ENCODE measurements around the gene ZNF816. TPM values are rescaled to one million over a fixed set of nuclear protein-coding genes. Genes with fewer than 3 reads are reported as not detected.

Gene ZNF816
- total RNA-seq, 4 donors from 2014 or later = 6.0 to 150 (median 13.9) TPM

GRCh38 chr19:52981329-52981728 lies 18.6 kb upstream of the ZNF816 start:
- no peak overlapping the region for H3K27ac ChIP-seq
- peaks cover 0 to 18% (median 3%) of the 10 kb centered on the region in 4 donors for H3K36me3 ChIP-seq
- no peaks in the 10 kb centered on the region for H3K27me3 ChIP-seq
- intact Hi-C loops (cut with DNase I; ENCODE audit: low total_unique reads) = no loop called here
- no peak for TF ChIP-seq EP300 (IDR thresholded peaks at IDR 0.05; ENCODE audit: low read depth)
- no peak for TF ChIP-seq POLR2AphosphoS5 (IDR thresholded peaks at IDR 0.05)
- TF ChIP-seq CTCF (IDR thresholded peaks at IDR 0.05) = no peak
- TF ChIP-seq POLR2A (IDR thresholded peaks at IDR 0.05) = no peak
- 58 to 68% methylated on average over 3 to 4 of the region's 4 CpGs for WGBS, 2 donors (ENCODE audit: low coverage in 1 of 2)
- no peak overlapping the region for H3K4me3 ChIP-seq
- no peak for DNase-seq
- in situ Hi-C loops (cut with MboI; ENCODE audit: low pct_ligation_motif_present in 1 of 4, low pct_unique_long_range_greater_than_20kb in 1 of 4, low sequenced_read_pairs in 3 of 4) = no loop called here
- H3K9me3 ChIP-seq = peaks cover 0 to 12% of the 10 kb centered on the region in 2 donors
- no peaks in the 10 kb centered on the region for H3K4me1 ChIP-seq

- 86 to 94% methylated on average over 2 of the region's 2 CpGs for WGBS, 2 donors (ENCODE audit: low coverage in 1 of 2)
- peaks cover 0 to 26% (median 2%) of the 10 kb centered on the region in 4 donors for H3K36me3 ChIP-seq
- in situ Hi-C loops (cut with MboI; ENCODE audit: low pct_ligation_motif_present in 1 of 4, low pct_unique_long_range_greater_than_20kb in 1 of 4, low sequenced_read_pairs in 3 of 4) (no loop called here), intact Hi-C loops (cut with DNase I; ENCODE audit: low total_unique reads) (no loop called here)
- no peak overlapping the region for H3K4me3 ChIP-seq
- no peaks in the 10 kb centered on the region for H3K27me3 ChIP-seq
- H3K9me3 ChIP-seq = peaks cover 4 to 11% of the 10 kb centered on the region in 2 donors
- H3K27ac ChIP-seq = no peak overlapping the region
- no peak for DNase-seq
- H3K4me1 ChIP-seq = peaks cover 3 to 7% (median 5%) of the 10 kb centered on the region in 4 donors
- TF ChIP-seq POLR2AphosphoS5 (IDR thresholded peaks at IDR 0.05) = no peak
- TF ChIP-seq CTCF (IDR thresholded peaks at IDR 0.05) = no peak
- no peak for TF ChIP-seq EP300 (IDR thresholded peaks at IDR 0.05; ENCODE audit: low read depth)
- TF ChIP-seq POLR2A (IDR thresholded peaks at IDR 0.05) = no peak
Observed at GRCh38 chr19:52967772-52968171, 5.1 kb upstream of the ZNF816 start.

- peaks cover 20 to 24% of the 10 kb centered on the region in 2 donors for H3K9me3 ChIP-seq
- intact Hi-C loops (cut with DNase I; ENCODE audit: low total_unique reads) (no loop called here), in situ Hi-C loops (cut with MboI; ENCODE audit: low pct_ligation_motif_present in 1 of 4, low pct_unique_long_range_greater_than_20kb in 1 of 4, low sequenced_read_pairs in 3 of 4) (no loop called here)
- peaks cover 0 to 16% (median 0%) of the 10 kb centered on the region in 4 donors for H3K36me3 ChIP-seq
- H3K27me3 ChIP-seq = no peaks in the 10 kb centered on the region
- peak; percentile 17 for DNase-seq
- 6 to 11% methylated on average over 9 to 11 of the region's 12 CpGs for WGBS, 2 donors (ENCODE audit: low coverage in 1 of 2)
- TF ChIP-seq EP300 (IDR thresholded peaks at IDR 0.05; ENCODE audit: low read depth) (no peak), POLR2AphosphoS5 (IDR thresholded peaks at IDR 0.05) (no peak), POLR2A (IDR thresholded peaks at IDR 0.05) (no peak), CTCF (IDR thresholded peaks at IDR 0.05) (no peak)
- peak overlapping the region; percentile 87 to 92 (median 90) for H3K27ac ChIP-seq
- H3K4me3 ChIP-seq = peak overlapping the region; percentile 39 to 73 (median 58)
- H3K4me1 ChIP-seq = peaks cover 10 to 19% (median 13%) of the 10 kb centered on the region in 4 donors
Observed at GRCh38 chr19:52963247-52963618, 552 bp upstream of the ZNF816 start.

GRCh38 chr19:52961981-52962380 lies 700 bp downstream of the ZNF816 start:
- Histone ChIP-seq H3K27ac (peak overlapping the region; percentile 87 to 92 (median 90)), H3K9me3 (peaks cover 22 to 34% of the 10 kb centered on the region in 2 donors), H3K27me3 (no peaks in the 10 kb centered on the region), H3K4me3 (peak overlapping the region; percentile 52 to 78 (median 68)), H3K4me1 (peaks cover 10 to 19% (median 13%) of the 10 kb centered on the region in 4 donors), H3K36me3 (peaks cover 0 to 28% (median 6%) of the 10 kb centered on the region in 4 donors)
- no peak for DNase-seq
- intact Hi-C loops (cut with DNase I; ENCODE audit: low total_unique reads) (no loop called here), in situ Hi-C loops (cut with MboI; ENCODE audit: low pct_ligation_motif_present in 1 of 4, low pct_unique_long_range_greater_than_20kb in 1 of 4, low sequenced_read_pairs in 3 of 4) (no loop called here)
- TF ChIP-seq POLR2A (IDR thresholded peaks at IDR 0.05) (no peak), POLR2AphosphoS5 (IDR thresholded peaks at IDR 0.05) (no peak), CTCF (IDR thresholded peaks at IDR 0.05) (no peak), EP300 (IDR thresholded peaks at IDR 0.05; ENCODE audit: low read depth) (no peak)
- WGBS, 2 donors (ENCODE audit: low coverage in 1 of 2) = 0 to 22% methylated on average over 2 to 5 of the region's 5 CpGs
